ENCODE data around the gene PEX6.

Gene PEX6

DNA sequence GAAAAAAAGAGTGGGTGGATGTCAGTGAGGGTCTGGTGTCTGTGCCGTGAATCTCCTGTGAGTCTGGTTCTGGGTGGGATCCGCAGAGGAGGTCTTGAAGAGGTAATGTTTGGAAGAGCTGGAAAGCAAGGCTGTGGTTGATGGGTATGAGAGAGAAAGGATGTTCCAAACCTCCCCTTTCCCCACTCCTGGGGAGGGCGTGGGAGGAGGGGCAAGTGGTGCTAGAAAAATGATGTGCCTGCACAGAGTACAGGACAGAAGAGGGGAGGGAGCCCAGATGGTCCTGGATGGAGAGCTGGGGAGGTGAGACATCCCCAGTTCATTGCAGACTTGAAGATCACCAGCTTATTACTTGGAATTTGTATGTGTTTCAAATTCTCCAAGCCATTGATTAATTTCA lies 46.6 kb downstream of the PEX6 start:
- DNase-seq = no peak

DNA sequence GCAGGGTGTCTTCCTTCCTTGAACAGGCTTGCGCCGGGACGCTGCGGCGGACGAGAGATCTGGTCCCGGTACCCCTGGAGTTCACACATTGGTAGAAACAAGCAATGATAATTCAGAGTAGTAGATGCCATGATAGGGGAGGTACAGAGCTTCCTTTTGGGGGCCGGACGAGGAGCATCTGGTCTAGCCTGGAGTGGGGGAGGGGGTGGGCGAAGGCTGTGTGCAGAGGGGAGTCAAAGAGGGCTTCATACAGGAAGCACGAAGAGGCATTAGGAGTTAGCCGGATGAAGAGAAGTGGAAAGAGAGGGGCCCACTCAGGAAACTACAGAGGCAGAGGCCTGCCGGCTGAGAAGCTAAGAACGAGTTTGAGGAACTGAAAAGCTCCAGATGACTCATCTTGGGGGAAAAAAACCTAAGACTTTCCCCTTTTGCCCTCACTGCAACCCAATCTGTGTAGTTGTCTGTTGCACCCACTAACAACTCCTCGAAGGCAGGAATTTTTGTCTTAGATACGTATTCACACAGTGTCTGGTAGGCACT lies 49.1 kb downstream of the PEX6 start:
- peak; percentile 65 for DNase-seq

DNA sequence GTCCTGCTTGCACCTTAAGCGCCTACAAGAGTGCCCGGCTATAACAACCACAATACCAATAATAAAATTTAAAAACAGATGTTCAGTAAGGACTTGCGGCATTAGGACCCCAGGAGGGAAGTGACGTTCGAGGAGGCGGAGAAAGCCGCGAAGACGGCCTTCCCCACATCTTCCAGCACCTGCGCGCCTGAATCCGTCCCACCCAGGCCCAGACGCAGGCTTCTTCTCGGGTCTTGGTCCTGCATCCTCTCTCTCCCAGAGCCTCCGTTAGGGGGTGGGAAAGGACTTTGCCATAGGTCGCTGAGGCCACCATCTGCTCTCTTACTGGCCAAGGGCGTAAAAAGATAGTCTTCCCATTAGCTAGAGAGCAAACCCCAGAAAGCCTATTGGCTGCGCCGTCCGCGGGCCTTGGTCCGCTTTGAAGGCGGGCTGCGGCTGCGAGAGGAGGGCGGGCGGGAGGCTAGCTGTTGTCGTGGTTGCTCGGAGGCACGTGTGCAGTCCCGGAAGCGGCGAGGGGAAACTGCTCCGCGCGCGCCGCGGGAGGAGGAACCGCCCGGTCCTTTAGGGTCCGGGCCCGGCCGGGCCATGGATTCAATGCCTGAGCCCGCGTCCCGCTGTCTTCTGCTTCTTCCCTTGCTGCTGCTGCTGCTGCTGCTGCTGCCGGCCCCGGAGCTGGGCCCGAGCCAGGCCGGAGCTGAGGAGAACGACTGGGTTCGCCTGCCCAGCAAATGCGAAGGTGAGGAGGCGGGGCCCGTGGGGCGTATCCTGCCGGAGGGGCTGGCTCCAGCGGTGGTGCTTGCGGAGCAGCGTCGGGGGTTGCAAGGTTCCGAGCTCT lies 49.8 kb downstream of the PEX6 start, which contains the start of gene CNPY3:
TSS of gene CNPY3 (plus strand) at position 495 of the 835 bp plus-strand sequence. CDS start at position 586, 91 bp downstream.
- DNase-seq = peak; percentile 96

DNA sequence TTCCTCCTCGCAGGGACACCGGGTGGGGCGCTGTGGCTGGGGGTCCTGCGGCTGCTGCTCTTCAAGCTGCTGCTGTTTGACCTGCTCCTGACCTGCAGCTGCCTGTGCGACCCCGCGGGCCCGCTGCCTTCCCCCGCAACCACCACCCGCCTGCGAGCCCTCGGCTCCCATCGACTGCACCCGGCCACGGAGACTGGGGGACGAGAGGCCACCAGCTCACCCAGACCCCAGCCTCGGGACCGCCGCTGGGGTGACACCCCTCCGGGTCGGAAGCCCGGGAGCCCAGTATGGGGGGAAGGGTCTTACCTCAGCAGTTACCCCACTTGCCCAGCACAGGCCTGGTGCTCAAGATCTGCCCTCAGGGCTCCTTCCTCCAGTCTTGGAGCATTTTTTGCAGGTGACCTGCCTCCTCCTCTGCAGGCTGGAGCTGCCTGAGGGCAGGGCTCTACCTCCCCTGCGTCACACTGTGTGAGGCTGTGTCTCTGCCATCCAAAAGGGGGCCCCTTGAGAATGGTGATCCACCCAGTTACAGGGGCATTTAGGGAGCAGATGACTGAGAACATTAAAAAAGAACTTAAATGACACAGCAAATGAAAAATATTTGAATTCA lies 53.6 kb downstream of the PEX6 start:
- no peak for DNase-seq

DNA sequence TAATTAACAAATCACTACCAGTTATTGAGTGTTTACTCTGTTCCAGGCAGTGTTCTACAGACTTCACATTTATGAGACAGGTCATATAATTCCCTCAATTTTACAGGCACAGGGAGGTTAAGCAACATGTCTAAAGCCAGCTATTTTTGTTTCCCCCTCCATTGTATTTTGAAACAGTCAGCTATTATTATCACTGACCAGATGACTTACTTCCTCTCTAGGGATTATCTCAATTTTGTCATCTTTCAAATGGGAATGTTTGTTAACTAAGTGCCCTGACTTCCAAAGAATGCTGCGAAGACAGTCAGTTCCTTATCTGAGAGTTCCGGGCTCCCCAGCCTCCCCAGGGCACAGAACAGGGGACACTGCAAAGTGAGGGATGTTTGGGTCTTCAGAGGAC lies 55.3 kb downstream of the PEX6 start:
- DNase-seq = no peak

DNA sequence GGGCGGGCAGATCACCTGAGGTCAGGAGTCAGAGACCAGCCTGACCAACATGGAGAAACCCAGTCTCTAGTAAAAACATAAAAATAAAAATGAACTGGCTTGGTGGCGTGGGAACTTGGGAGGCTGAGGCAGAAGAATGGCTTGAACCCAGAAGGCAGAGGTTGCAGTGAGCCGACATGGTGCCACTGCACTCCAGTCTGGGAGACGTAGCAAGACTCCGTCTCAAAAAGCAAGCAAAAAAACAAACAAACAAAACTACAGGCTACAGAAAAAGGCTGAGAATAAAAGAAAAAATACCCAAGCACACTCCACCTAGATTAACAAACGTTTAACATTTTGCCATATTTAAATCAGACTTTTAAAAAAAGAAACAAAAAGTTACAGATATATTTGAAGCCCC lies 57.2 kb downstream of the PEX6 start:
- no peak for DNase-seq

DNA sequence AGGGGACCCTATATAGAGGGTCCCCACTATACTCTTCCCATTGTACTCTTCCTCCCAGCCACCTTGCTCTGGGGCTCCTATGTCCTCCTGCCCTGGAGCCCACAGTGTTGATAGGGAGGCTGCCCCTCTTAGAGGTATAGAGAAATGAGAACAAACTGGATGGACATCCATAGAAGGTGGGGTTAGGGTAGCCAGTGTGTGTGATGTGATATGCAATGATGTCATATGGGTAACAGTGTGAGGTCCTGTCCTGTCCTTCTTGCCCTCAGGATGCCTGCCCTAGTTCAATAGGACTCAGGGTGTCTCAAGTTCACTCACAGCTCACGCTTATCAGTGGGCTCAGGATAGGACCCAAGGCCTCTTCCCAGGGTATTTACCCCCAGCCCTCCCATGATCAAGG lies 62.7 kb downstream of the PEX6 start:
- DNase-seq = no peak

DNA sequence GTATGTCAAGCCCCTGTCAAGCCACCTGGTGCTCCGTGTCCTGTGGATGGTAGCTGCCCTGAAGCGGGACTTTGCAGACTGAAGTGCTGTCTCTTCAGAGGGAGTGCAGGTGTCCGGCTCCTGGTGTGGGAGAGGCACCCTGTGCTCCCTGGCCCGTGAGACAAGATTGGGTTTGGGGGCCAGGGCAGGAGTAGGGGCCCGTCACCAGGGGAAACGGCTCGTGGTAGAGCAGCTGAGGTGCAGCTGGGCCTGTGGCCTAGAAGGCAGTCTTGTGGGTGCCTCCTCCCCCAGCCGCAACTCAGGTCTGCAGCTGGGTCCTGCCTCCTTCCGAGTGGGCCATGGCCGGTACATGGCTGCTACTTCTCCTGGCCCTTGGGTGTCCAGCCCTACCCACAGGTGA lies 63.2 kb downstream of the PEX6 start, which contains the start of gene PTCRA:
TSS of gene PTCRA (plus strand) at position 322 of the 400 bp plus-strand sequence. CDS start at position 339, 17 bp downstream.
- no peak for DNase-seq

DNA sequence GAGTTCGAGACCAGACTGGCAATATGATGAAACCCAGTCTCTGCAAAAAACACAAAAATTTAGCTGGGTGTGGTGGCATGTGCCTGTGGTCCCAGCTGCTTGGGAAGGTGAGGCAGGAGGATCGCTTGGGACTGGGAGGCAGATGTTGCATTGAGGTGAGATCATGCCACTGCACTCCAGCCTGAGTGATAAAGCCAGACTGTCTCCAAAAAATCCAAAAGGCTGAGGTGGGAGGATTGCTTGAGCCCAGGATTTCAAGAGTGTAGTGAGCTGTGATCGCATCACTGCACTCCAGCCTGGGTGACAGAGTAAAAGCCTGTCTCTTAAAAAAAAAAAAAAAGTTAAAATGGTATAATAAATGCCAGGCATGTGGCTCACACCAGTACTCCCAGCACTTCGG lies 64.4 kb downstream of the PEX6 start:
- no peak for DNase-seq

All from CD4-positive, alpha-beta T cell treated with Interleukin-21 for 1 hour (primary cell).